NCI-H526 (cell line): ENCODE measurements around the gene INPP5D.
A peak's percentile ranks its signal among the peaks of the same experiment; 100 is the strongest.
"Not testable (repeated sequence)": the region's sequence is repeated elsewhere in the genome, so short reads cannot be mapped to it uniquely, and the experiment has no call there.

Source experiments
- DNase-seq, 2 experiments: peaks; one replicate each; lab custom pipeline; 2025; lab: John Stamatoyannopoulos, UW

Gene INPP5D

GRCh38 chr2:233092432-233093165 is 32.5 kb downstream of the INPP5D start:
- DNase-seq = no peak

DNA sequence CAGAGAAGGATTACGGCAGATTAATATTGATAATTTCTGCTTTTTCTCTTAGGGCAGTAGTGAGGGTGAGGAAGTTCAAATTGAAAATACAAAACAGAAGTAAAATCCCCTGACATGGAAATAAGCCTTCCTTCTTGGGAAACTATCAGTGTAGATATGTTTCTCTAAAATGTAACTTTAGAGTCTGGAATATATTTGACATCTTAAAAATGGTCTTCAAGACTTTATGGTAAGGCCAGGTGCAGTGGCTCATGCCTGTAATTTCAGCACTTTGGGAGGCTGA is 33.0 kb downstream of the INPP5D start:
- DNase-seq = no peak

DNA sequence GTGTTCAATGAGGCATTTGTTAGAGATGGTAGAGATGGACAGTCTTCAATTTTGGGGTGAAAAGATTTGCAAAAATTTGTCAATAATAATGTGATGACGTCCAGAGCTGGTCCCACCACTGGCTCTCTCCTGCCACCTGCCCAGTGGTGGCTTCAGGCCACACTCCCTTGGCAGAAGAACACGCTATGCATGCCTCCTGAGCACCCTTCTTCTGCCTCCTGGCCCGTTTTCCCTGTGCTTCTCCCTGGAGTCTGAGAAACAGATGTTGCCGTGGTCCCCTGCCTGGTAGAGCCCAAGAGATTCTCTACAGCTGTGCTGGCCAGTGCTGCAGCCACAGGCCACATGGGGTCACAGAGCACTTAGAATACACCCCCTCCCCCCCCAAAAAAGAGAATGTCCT is 33.6 kb downstream of the INPP5D start:
- no peak for DNase-seq

- DNase-seq = no peak
Measured at GRCh38 chr2:233094614-233095013, 34.5 kb downstream of the INPP5D start.

GRCh38 chr2:233096006-233096405 is 35.9 kb downstream of the INPP5D start:
- no peak for DNase-seq

- peak in 1 of 2 experiments; percentile 25 for DNase-seq
Measured at GRCh38 chr2:233098618-233099017, 38.5 kb downstream of the INPP5D start.

GRCh38 chr2:233099820-233100191 is 39.7 kb downstream of the INPP5D start:
- DNase-seq = not testable (repeated sequence)

- DNase-seq = no peak
Measured at GRCh38 chr2:233100192-233100998, 40.3 kb downstream of the INPP5D start.

DNA sequence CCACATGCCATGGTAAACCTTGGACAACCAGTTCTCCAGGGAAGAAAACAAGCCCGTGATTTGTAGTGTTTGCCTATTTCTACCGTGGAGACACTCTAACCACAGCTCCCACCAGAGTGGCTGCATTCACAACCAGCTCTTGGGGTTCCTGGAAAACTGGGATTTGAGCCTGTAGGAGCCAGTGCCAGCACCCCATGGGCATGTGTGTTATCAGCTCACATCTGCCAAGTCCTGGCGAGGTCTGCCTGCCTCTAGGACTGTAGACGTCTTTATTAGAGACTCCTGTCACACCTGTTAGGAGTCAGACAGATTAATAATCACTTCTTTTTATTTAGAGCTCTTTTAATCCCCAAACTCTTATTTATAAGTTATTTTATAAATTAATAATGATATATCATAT is 41.0 kb downstream of the INPP5D start:
- DNase-seq = no peak

DNA sequence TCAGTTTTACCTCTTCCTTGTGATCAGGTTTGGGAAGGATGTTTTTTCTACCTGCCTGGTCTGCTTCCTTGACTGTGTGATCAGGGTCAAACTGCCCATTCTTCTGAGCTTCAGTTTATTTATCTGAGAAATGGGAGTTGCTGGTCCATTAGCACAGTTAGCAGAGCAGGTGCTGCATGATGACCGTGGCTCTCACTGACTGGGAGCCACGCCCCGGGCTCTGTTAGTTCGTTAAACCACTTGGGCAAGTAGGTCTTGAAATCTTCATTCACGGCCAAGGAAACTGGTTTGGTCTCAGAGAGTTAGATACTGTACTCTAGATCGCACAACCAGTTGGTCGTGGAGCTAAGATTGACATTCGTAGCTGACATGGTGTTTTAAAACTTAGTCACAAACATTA is 41.7 kb downstream of the INPP5D start:
- DNase-seq = no peak

DNA sequence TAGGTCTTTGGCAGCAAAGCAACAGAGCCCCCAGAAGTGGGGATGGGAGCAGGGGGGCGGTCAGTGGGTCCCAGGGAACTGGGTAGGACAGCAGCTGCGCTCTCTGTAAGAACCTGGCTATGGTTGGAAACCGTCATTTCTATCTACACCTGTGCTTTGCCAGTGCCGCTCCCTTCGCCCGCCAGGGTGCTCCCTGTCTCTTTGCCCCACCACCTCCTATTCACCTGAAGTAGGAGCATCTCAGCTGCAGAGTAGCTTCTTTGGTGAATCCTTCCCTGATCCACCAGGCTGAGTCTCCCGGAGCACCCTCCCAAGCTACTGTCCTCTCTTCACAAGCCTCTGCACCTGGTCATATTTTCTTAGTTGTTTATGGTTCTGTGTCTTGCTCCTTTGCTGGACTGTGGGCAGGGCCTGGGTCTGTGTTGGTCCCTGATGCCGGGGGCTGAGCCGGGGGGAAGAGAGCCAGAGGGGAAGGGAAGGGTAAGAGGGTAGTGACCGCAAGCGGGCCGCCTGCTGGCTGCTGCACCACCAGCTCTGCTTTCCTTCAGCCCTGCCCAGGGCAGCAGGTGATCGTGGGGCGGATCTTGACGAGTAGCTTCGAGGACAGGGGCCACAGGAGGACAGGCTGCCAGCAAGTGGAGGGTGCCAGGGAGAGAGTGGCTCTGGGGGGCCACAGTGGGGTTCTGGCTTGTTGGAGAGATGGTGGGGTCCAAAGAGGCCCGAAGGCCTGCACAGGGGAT is 45.2 kb downstream of the INPP5D start:
- no peak for DNase-seq

DNA sequence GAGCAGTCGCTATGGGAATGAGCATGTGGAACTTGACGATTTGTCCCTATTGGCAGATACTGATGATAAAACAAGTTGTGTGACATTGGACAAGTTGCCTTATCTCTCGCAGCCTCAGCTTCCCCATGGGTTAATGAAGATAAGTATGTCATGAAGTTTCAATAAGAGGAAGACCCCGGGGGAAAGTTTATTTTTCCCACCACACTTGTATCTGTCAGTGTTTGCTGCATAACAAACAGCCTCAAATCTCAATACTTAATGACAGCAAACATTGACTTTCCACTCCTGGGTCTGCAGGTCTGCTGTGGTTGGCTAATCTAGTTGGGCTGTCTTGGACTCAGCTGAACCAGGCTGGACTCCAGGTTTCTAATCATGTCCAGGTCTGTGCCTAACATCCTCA is 45.8 kb downstream of the INPP5D start:
- DNase-seq = no peak

DNA sequence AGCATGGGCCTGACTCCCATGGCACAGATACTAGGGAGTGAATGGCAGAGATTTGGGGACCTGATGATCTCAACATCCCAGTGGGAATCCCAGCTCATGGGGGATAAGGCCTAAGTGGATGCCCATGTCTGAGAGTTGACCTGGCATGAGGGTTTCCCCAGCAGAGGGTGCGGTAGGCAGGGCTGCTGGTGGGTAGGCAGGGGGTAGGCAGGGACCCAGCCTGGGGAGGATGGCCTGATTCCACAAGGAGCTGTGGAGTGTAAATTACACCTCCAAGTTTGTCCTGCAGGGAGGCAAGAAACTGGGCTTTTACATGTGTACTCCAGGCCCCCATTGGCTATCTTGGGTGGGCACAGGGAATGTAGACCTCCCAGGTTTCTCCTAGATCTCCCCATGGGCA is 46.9 kb downstream of the INPP5D start:
- no peak for DNase-seq

DNA sequence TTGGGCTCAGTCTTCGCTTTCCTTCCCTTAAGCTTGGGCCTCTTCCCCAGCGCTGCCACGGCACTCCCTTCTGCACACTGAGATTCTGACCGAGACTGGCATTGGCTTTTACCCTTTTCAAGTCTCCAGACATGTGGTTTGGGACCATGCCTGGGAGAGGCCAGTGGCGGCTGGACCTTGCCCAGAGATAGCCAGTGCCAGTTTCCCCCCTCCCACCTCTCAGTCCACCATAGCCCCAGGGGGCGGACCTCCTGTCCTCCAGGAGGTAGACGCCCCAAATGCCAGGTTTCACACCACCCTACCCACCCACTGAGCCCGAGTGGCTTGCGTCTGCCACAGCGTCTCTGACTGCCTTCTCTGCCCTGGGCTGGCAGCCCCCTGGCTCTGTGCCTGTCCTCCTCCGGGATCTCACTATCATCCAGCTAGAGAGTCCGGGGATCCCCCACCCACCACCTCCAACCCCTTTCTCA is 47.7 kb downstream of the INPP5D start:
- no peak for DNase-seq

- no peak for DNase-seq
Measured at GRCh38 chr2:233108611-233109490, 48.7 kb downstream of the INPP5D start.

- DNase-seq = no peak
Measured at GRCh38 chr2:233111427-233111826, 51.3 kb downstream of the INPP5D start.

DNA sequence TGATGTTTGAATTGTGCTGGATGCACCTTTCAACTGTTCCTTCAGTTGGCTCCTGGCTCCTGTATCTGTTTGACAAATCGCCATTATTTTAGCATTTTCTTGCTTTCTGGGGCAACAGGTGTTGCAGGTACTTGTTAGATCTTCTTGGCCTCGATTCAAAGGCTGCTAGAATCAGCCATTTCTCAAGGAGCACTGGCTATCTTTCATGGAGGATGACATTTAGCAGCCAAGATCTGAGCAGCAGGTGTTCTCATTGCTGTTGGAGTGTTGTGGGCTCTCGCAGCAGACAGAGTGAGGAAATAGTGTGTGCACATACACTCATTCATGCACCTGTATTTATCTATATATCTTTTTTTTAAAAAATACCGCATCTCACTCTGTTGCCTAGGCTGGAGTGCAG is 52.2 kb downstream of the INPP5D start:
- no peak for DNase-seq

DNA sequence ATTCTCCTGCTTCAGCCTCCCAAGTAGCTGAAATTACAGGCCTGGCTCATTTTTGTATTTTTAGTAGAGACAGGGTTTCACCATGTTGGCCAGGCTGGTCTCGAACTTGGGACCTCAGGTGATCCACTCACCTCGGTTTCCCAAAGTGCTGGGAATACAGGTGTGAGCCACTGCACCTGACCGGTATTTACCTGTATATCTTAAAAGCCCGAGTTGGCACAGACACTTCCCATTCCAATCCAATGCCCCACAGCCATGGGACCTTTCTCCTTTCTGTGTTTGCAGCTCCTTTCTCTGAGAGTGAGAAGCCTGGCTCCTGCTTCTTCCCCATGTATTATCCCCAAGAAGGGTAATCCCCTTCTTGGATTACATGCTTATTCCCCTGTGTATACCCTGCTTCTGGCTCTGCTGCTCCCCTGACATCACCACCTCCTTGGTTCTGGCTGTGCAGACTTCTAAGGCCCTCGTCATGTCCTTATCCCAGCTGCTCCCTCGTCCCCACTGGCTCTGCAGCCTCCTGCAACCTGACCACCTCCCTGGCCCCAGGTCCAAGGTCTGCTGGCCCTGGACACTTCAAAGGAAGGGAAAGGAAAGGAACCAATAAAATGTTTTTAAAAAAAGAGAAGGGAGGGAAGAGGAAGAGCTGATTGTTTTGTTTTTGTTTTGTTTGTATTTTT is 52.8 kb downstream of the INPP5D start:
- DNase-seq = no peak

DNA sequence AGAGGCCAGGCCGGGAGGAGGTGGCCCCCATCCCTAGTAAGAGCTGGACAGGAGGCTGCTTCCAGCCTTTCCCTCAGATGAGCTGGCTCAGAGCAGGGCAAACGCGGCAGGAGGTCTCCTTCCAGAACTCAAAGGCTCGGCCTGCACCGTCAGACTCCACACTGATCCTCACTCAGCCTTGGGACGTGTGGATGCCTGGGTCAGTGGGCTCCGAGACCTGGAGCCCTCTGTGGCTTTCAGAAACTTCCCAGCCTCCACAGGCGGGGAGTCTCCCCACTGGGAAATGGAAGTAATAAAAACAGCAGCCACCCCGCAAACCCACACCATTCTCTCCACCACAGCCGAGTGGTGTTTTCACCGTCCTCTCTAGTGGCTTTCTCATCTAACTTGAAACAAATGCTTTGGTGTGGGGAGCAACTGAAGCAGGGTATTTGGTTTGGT is 54.3 kb downstream of the INPP5D start:
- DNase-seq = no peak

- DNase-seq = no peak
Measured at GRCh38 chr2:233115121-233115520, 55.0 kb downstream of the INPP5D start.

DNA sequence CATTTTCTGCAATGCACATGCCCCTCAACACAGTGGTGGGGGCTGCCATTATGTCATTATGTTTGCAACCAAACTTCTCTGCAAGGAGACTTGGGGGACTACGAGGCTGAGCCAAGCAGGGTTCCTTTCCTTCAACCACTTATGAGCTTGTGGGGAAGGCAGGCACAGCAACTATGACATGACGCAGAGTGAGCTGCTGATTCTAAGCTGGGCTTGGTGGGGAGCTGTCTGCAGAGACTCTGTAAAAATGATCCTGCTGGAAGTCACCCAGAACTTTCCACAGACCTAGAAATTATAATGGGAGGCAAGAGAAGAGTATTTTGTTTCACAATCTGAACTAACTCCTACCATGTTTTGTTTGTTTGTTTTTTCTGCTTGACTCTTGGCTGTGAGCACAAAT is 55.6 kb downstream of the INPP5D start:
- DNase-seq = no peak
